AML-193 (cell line): Measurements from ENCODE around the gene GRAP2.
"Not testable (repeated sequence)": the region's sequence is repeated elsewhere in the genome, so short reads cannot be mapped to it uniquely, and the experiment has no call there.

Source experiments
- DNase-seq, 2 experiments: peaks; one replicate each; lab custom pipeline; 2025; lab: John Stamatoyannopoulos, UW

Gene GRAP2

GRCh38 chr22:39946126-39946502 lies 45.2 kb downstream of the GRAP2 start:
- DNase-seq = no peak

- peak; percentile 5 for DNase-seq
Measured at GRCh38 chr22:39946503-39947219, 45.8 kb downstream of the GRAP2 start.

- no peak for DNase-seq
Measured at GRCh38 chr22:39947220-39948216, 46.6 kb downstream of the GRAP2 start.

- no peak for DNase-seq
Measured at GRCh38 chr22:39949964-39950737, 49.3 kb downstream of the GRAP2 start.

- not testable (repeated sequence) for DNase-seq
Measured at GRCh38 chr22:39951603-39952293, 50.9 kb downstream of the GRAP2 start.

GRCh38 chr22:39952347-39952746 lies 51.5 kb downstream of the GRAP2 start:
- DNase-seq = no peak

GRCh38 chr22:39953101-39953500 lies 52.2 kb downstream of the GRAP2 start:
- no peak for DNase-seq

- DNase-seq = no peak
Measured at GRCh38 chr22:39954584-39955055, 53.7 kb downstream of the GRAP2 start.

- DNase-seq = no peak
Measured at GRCh38 chr22:39955675-39956074, 54.8 kb downstream of the GRAP2 start.

- peak; percentile 30 to 38 for DNase-seq
Measured at GRCh38 chr22:39956932-39957664, 56.2 kb downstream of the GRAP2 start.

- no peak for DNase-seq
Measured at GRCh38 chr22:39958009-39958711, 57.3 kb downstream of the GRAP2 start.

GRCh38 chr22:39958949-39959639 lies 58.2 kb downstream of the GRAP2 start:
- DNase-seq = no peak

GRCh38 chr22:39959640-39960447 lies 59.0 kb downstream of the GRAP2 start, which contains the start of gene TMA7B:
TMA7B (plus strand) TSS chr22:39960397; CDS start chr22:39964375, 3,978 bp downstream.
- DNase-seq = peak; percentile 8 to 32

- peak; percentile 85 to 87 for DNase-seq
Measured at GRCh38 chr22:39960791-39961746, 60.2 kb downstream of the GRAP2 start.

GRCh38 chr22:39962071-39962470 lies 61.2 kb downstream of the GRAP2 start:
- no peak for DNase-seq

GRCh38 chr22:39965748-39966147 lies 64.9 kb downstream of the GRAP2 start:
- no peak for DNase-seq

GRCh38 chr22:39966470-39966869 lies 65.6 kb downstream of the GRAP2 start:
- DNase-seq = no peak
